Stomach smooth muscle (tissue), 2 donors: Measurements from ENCODE around the gene SPEF1.
"Not testable (repeated sequence)": the region's sequence is repeated elsewhere in the genome, so short reads cannot be mapped to it uniquely, and the experiment has no call there.

Experiments
- H3K27ac ChIP-seq: one replicate; pipeline ENCODE4 v1.7.0; 2013; ENCODE audit warnings: mild to moderate bottlenecking, low read length, inconsistent platforms
- H3K27me3 ChIP-seq, 2 donors: one replicate each; pipeline ENCODE4 v1.7.0; 2013; ENCODE audit warnings: low read length in 2 of 2; ENCODE audit not compliant: insufficient read depth in 2 of 2, control insufficient read depth in 1 of 2
- H3K36me3 ChIP-seq, 2 donors: one replicate each; pipeline ENCODE4 v1.7.0; 2013; ENCODE audit warnings: low read length in 2 of 2; ENCODE audit not compliant: control insufficient read depth in 2 of 2, insufficient read depth in 2 of 2
- H3K4me1 ChIP-seq: one replicate; pipeline ENCODE4 v1.7.0; 2013; ENCODE audit warnings: low read length; ENCODE audit not compliant: control insufficient read depth, insufficient read depth
- H3K4me3 ChIP-seq, 2 donors: one replicate each; pipeline ENCODE4 v1.7.0; 2013; ENCODE audit warnings: low read length in 2 of 2
- H3K9ac ChIP-seq, 2 donors: one replicate each; pipeline ENCODE4 v1.7.0; 2013; ENCODE audit warnings: low read length in 2 of 2, mild to moderate bottlenecking in 1 of 2
- H3K9me3 ChIP-seq, 2 donors: one replicate each; pipeline ENCODE4 v1.7.0; 2013; ENCODE audit warnings: low read length in 2 of 2; ENCODE audit not compliant: control insufficient read depth in 2 of 2
- donor health status: healthy.
- donor health status: Pancreatic carcinoma.

Gene SPEF1, protein sequence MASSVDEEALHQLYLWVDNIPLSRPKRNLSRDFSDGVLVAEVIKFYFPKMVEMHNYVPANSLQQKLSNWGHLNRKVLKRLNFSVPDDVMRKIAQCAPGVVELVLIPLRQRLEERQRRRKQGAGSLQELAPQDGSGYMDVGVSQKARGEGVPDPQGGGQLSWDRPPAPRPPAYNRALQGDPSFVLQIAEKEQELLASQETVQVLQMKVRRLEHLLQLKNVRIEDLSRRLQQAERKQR

DNA sequence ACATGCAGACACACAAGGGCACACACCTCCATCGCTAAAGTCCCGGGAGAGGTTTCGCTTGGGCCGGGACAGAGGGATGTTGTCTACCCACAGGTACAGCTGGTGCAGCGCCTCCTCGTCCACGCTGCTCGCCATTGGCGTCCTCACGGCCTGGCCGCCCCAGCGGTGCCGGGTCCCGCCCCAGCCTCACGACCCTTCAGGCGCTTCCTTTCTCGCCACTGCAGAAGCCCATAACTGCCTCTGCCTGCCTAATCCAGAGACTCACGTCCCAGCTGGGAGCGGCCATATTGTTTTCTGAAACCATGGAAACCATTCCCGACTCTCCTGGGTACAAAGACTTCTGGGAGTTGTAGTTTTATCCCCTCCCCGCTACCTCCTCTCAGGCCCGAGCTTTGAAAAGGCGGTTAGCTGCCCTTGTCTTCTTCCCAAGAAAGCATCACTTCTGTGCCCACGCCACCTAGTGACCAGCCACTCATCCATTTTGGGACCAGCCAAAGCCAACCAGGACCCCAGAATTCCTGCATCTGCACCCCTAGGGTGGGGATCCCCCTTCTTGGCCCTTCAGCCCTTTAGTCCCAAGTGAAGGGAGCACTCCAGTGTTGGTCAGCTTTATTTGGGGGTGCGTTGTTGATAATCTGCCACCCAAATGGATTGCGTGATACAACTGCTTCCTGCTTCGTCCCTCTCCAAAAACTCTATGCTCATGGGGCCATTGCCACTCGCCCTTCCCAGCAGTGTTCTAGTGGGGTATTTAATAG, at the start of gene SPEF1:
TSS of gene SPEF1 (minus strand) at position 296 of the 758 bp plus-strand sequence. CDS start at position 135, 161 bp downstream.
- no peaks in the 10 kb centered on the region for H3K36me3 ChIP-seq
- no peaks in the 10 kb centered on the region for H3K9me3 ChIP-seq
- no peaks in the 10 kb centered on the region for H3K27me3 ChIP-seq
- H3K9ac ChIP-seq: no peak within 1 kb of the TSS
- peak within 1 kb of the TSS; percentile 61 to 74 for H3K4me3 ChIP-seq
- H3K27ac ChIP-seq: peak within 1 kb of the TSS; percentile 55
- peaks cover 53% of the 10 kb centered on the region for H3K4me1 ChIP-seq

DNA sequence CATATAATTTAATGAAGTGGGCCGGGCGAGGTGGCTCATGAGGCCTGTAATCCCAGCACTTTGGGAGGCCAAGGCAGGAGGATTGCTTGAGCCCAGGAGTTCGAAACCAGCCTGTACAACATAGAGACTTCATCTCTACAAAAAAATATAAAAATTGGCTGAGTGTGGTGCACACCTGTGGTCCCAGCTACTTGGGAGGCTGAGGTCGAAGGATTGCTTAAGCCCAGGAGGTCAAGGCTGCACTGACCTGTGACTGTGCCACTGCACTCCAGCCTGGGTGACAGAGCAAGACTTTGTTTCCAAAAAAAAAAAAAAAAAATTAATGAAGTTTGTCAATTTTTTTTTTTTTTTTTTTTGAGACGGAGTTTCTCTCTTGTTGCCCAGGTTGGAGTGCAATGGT, 48.6 kb upstream of the SPEF1 start:
- not testable (repeated sequence) for H3K9me3 ChIP-seq

DNA sequence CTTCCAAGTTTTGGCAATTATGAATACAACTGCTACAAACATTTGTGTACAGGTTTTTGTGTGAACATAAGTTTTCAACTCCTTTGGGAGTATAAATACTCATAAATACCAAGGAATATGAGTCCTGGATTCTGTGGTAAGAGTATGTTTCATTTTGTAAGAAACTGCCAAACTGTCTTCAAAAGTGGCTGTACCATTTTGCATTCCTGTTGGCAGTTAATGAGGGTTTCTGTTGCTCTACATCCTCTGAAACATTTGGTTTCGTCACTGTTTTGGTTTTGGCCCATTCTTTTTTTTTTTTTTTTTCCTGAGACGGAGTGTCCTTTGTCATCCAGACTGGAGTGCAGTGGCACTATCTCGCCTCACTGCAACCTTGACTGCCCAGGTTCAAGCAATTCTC, 47.5 kb upstream of the SPEF1 start:
- Histone ChIP-seq H3K4me3 (no peak overlapping the region), H3K9me3 (no peaks in the 10 kb centered on the region), H3K9ac (no peak overlapping the region), H3K4me1 (no peaks in the 10 kb centered on the region), H3K27me3 (no peaks in the 10 kb centered on the region), H3K27ac (no peak overlapping the region), H3K36me3 (peaks cover 22 to 28% of the 10 kb centered on the region in 2 donors)

More for the DNA sequence above, 48.6 kb upstream of the SPEF1 start:
- H3K4me1 ChIP-seq, H3K4me3 ChIP-seq, H3K9ac ChIP-seq, H3K27me3 ChIP-seq, H3K27ac ChIP-seq: not testable (repeated sequence)
- H3K36me3 ChIP-seq: peaks cover 14 to 20% of the 10 kb centered on the region in 2 donors

DNA sequence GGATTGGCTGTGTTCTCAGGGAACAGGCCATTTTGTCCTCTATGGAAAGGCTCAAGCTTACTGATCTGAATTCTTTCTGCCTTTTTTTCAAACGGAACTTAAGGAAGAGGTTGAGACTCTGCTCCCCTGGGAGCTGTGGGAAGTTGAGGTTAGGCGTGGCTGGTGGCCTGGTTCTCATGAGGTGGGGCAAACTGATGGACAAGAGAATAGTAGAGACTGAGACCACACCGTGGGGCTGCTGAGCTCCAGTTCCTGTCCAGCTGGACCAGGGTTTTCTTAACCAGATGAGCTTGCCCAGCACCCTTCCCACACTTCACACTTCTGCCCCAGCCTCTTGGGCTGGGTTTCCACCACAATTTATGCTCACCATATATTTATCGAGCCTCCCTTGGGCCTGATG, 45.2 kb upstream of the SPEF1 start:
- no peaks in the 10 kb centered on the region for H3K9me3 ChIP-seq
- H3K27ac ChIP-seq: no peak overlapping the region
- no peak overlapping the region for H3K4me3 ChIP-seq
- peaks cover 5% of the 10 kb centered on the region for H3K4me1 ChIP-seq
- no peaks in the 10 kb centered on the region for H3K27me3 ChIP-seq
- H3K9ac ChIP-seq: no peak overlapping the region
- peaks cover 34 to 43% of the 10 kb centered on the region in 2 donors for H3K36me3 ChIP-seq

DNA sequence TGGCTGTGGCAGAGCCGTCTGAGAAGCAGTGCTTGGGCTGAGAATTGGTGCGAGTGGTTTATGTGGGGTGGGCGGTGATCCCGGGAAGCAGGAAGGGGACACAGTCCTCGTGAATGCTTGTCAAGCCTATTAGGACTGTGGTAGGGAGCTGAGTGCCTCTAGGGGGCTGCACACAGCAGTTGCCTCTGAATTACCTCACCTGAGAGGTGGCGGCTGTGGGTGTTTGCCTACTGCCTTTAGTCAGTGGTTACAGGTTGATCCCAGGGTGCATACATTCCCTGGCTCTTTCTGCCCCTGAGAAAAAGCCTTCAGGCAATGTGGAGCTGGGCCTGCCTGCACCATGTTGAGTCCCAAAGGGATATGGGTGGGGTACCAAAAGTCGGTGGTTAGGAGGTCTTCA, 44.3 kb upstream of the SPEF1 start:
- H3K9ac ChIP-seq: no peak overlapping the region
- peaks cover 34 to 43% of the 10 kb centered on the region in 2 donors for H3K36me3 ChIP-seq

DNA sequence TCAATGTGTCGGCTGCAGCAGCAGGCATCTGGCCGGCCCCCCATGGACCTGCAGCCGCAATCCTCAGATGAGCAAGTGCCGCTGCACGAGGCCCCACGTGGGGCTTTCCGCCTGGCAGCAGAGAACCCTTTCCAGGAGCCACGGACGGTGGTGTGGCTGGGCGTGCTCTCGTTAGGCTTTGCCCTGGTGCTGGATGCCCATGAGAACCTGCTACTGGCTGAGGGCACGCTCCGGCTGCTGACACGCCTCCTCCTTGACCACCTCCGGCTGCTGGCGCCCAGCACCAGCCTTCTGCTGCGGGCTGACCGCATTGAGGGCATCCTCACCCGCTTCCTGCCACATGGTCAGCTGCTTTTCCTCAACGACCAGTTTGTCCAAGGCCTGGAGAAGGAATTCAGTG, 42.6 kb upstream of the SPEF1 start:
- no peak overlapping the region for H3K4me3 ChIP-seq
- peaks cover 34 to 43% of the 10 kb centered on the region in 2 donors for H3K36me3 ChIP-seq

More for the DNA sequence above, 44.3 kb upstream of the SPEF1 start:
- peaks cover 11% of the 10 kb centered on the region for H3K4me1 ChIP-seq
- H3K27ac ChIP-seq: no peak overlapping the region
- no peak overlapping the region for H3K4me3 ChIP-seq
- H3K27me3 ChIP-seq: no peaks in the 10 kb centered on the region
- no peaks in the 10 kb centered on the region for H3K9me3 ChIP-seq

DNA sequence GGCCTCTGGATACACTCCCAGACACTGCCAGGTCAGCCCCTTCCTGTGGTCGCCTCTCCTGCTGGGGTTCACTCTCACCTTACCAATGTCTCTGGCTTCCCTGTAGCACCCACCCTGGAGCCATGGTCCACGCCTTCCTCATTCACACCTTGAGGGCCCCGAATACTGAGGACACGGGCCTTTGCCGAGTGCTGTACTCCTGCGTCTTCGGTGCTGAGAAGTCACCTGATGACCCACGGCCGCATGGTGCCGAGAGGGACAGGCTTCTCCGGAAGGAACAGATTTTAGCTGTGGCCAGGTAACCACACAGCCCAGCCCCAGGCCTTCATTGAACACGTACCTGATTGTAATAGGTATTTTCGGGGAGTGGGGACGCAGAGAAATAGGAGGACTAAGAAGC, 40.7 kb upstream of the SPEF1 start:
- peaks cover 29 to 38% of the 10 kb centered on the region in 2 donors for H3K36me3 ChIP-seq
- H3K27me3 ChIP-seq: no peaks in the 10 kb centered on the region
- H3K4me3 ChIP-seq: no peak overlapping the region
- H3K27ac ChIP-seq: peak overlapping the region; percentile 97
- no peaks in the 10 kb centered on the region for H3K9me3 ChIP-seq
- H3K4me1 ChIP-seq: peaks cover 28% of the 10 kb centered on the region
- H3K9ac ChIP-seq: peak overlapping the region in 1 of 2 donors; percentile 13

More for the DNA sequence above, 42.6 kb upstream of the SPEF1 start:
- Histone ChIP-seq H3K9ac (no peak overlapping the region), H3K4me1 (peaks cover 18% of the 10 kb centered on the region), H3K27ac (no peak overlapping the region), H3K27me3 (no peaks in the 10 kb centered on the region), H3K9me3 (no peaks in the 10 kb centered on the region)

DNA sequence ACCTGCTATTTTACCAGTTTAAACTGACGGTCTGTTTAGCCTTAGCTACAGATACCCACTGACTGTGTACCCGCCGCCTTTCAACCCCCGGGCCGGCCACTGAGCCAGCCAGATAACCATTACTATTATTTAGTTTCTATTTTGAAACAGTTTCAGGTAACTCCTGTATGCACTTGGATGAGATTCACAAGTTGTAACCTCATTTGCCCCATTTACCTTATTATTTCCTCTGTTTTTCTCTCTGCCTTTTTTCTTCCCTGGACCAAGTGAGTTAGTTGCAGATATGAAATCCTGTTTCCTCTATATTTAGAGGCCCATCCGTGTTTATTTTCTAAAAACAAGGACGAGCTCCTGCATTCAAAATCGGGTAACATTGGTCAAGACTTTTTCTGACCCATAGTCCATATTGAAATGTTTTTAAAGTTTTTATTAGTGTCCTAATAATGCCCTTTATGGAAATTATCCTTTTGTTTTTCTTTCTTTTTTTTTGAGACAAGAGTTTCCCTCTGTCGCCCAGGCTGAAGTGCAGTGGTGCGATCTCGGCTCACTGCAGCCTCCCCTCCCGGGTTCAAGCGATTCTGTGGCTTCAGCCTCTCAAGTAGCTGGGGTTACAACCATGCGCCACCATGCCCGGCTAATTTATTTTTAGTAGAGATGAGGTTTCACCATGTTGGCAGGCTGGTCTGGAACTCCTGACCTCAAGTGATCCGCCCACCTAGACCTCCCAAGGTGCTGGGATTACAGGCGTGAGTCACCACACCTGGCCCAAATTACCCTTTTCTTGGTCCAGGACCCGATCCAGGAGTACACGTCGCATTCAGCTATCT, 39.9 kb upstream of the SPEF1 start:
- Histone ChIP-seq H3K36me3 (peaks cover 25 to 34% of the 10 kb centered on the region in 2 donors), H3K9me3 (no peaks in the 10 kb centered on the region), H3K27me3 (no peaks in the 10 kb centered on the region), H3K4me3 (peak overlapping the region; percentile 84 to 90), H3K4me1 (peaks cover 28% of the 10 kb centered on the region), H3K27ac (peak overlapping the region; percentile 97), H3K9ac (peak overlapping the region; percentile 96 to 98)

DNA sequence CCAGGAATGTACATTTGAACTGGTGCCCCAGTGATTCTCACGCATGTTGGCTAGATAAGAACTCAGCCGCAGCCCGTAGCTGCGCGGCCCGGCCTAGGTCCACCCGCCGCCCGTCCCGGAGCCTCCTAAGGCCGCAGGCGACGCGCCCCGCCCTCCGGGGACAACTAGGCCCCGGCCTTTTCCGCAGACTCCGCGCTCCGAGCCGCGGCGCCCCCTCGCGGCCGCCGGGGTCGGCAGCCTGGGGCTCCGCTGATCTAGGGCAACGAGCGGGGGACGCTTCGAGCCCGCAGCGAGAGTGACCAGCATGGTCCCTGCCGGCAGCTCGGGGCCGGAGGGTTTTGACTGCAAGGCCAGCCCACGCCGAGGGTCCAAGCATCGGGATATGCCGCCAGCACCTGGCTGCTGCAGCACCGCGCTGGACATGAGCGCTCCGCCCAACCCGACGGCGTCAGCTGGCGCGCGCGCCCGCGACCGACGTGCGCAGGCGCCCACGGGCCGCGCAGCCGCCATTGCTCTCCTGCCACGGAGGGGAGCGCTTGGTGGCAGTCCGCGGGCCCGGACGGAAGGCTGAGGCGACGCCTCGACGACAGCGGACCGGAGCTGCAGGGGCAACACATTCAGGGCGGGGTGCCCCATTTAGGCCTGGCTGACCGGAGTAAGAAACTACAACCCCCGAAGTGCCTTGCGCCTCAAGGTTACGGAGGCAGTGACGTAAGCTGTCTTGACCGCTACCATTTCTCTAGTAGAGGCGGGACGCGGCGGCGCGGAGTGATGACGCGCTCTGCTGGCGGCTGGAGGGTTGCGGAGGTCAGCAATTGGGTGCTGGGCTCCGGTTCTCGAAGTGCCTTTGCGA, 39.0 kb upstream of the SPEF1 start, which contains the start of gene AP5S1:
TSS of gene AP5S1 (plus strand) at position 500 of the 853 bp plus-strand sequence. CDS start 1,571 bp downstream, outside the sequence.
- no peaks in the 10 kb centered on the region for H3K9me3 ChIP-seq
- H3K27me3 ChIP-seq: no peaks in the 10 kb centered on the region
- H3K9ac ChIP-seq: peak within 1 kb of the TSS; percentile 96 to 98
- peaks cover 24 to 26% of the 10 kb centered on the region in 2 donors for H3K36me3 ChIP-seq
- peak within 1 kb of the TSS; percentile 97 for H3K27ac ChIP-seq
- peaks cover 28% of the 10 kb centered on the region for H3K4me1 ChIP-seq
- H3K4me3 ChIP-seq: peak within 1 kb of the TSS; percentile 84 to 90
